Colonic mucosa (tissue), 4 donors: ENCODE results near the gene ADAM22. TPM values are rescaled to one million over a fixed set of nuclear protein-coding genes. Genes with fewer than 3 reads are reported as not detected.

ENCODE experiments used
- DNase-seq: peaks from one replicate; pipeline ENCODE4 v3.0.0-alpha.2; 2020
- H3K27ac ChIP-seq: fragments of 200-600 bp; one replicate; pipeline ENCODE4 v1.8.0; 2021
- H3K27me3 ChIP-seq: fragments of 200-600 bp; one replicate; pipeline ENCODE4 v1.8.0; 2021
- H3K36me3 ChIP-seq: fragments of 200-600 bp; one replicate; pipeline ENCODE4 v1.8.0; 2021
- H3K4me1 ChIP-seq: fragments of 200-600 bp; one replicate; pipeline ENCODE4 v1.8.0; 2021; ENCODE audit warnings: mild to moderate bottlenecking
- H3K4me3 ChIP-seq: fragments of 200-600 bp; one replicate; pipeline ENCODE4 v1.8.0; 2021
- H3K9ac ChIP-seq, 2 donors: one replicate each; pipeline ENCODE4 v1.7.0; 2013; ENCODE audit warnings: control low read depth in 2 of 2, low read depth in 2 of 2, low read length in 2 of 2
- H3K9me3 ChIP-seq: fragments of 200-600 bp; one replicate; pipeline ENCODE4 v1.8.0; 2021
- CTCF ChIP-seq: fragments of 200-600 bp; IDR thresholded peaks from one replicate; pipeline ENCODE4 v1.8.0; 2022; ENCODE audit warnings: antibody characterized with exemption, mild to moderate bottlenecking
- intact Hi-C: fragments of 100-400 bp; cut with DNase I; formaldehyde crosslinking; loops from one replicate; pipeline ENCODE4 v1.14.1; 2022
- total RNA-seq, 2 donors: library from RNA; stranded (reverse); fragmentation: NEBNext Ultra II Directional in 1 of 2; extraction: Animal tissue kit (Norgen Biotek cat#: 25700) in 1 of 2; gene quantifications; one replicate each; pipeline ENCODE4 v1.2.1, GENCODE V29; 2021
- donor health status: healthy.
- donor health status: DM: no; HTN: no; CAD: no.
- donor health status: DM: no; HTN: no; CAD: no.

The ADAM22 gene
- total RNA-seq, 2 donors from 2014 or later = 2.6 to 2.8 TPM

GRCh38 chr7:88200789-88201188 is 266.7 kb downstream of the ADAM22 start:
- Histone ChIP-seq H3K4me1 (no peaks in the 10 kb centered on the region), H3K4me3 (no peak overlapping the region), H3K27me3 (no peaks in the 10 kb centered on the region), H3K27ac (no peak overlapping the region), H3K36me3 (no peaks in the 10 kb centered on the region), H3K9ac (peak overlapping the region in 1 of 2 donors; percentile 4), H3K9me3 (no peaks in the 10 kb centered on the region)
- intact Hi-C loops = no loop called here
- no peak for TF ChIP-seq CTCF
- DNase-seq = no peak

- H3K4me3 ChIP-seq = no peak overlapping the region
- H3K9ac ChIP-seq = peak overlapping the region in 1 of 2 donors; percentile 4
- no peak for DNase-seq
- H3K27me3 ChIP-seq = no peaks in the 10 kb centered on the region
- no peaks in the 10 kb centered on the region for H3K9me3 ChIP-seq
- no peak overlapping the region for H3K27ac ChIP-seq
- no peak for TF ChIP-seq CTCF
- H3K36me3 ChIP-seq = no peaks in the 10 kb centered on the region
- H3K4me1 ChIP-seq = no peaks in the 10 kb centered on the region
- intact Hi-C loops = no loop called here
Observed at GRCh38 chr7:88201305-88201704, 267.3 kb downstream of the ADAM22 start.

GRCh38 chr7:88202278-88202677 is 268.2 kb downstream of the ADAM22 start:
- no peak for DNase-seq
- Histone ChIP-seq H3K4me3 (no peak overlapping the region), H3K27ac (no peak overlapping the region), H3K36me3 (no peaks in the 10 kb centered on the region), H3K27me3 (no peaks in the 10 kb centered on the region), H3K4me1 (no peaks in the 10 kb centered on the region), H3K9me3 (no peaks in the 10 kb centered on the region), H3K9ac (no peak overlapping the region)
- intact Hi-C loops = no loop called here
- TF ChIP-seq CTCF = no peak

GRCh38 chr7:88202799-88203198 is 268.7 kb downstream of the ADAM22 start:
- Histone ChIP-seq H3K27ac (no peak overlapping the region), H3K9me3 (no peaks in the 10 kb centered on the region), H3K4me3 (no peak overlapping the region), H3K27me3 (no peaks in the 10 kb centered on the region), H3K4me1 (no peaks in the 10 kb centered on the region), H3K9ac (no peak overlapping the region), H3K36me3 (no peaks in the 10 kb centered on the region)
- intact Hi-C loops = no loop called here
- no peak for DNase-seq
- TF ChIP-seq CTCF = no peak

DNA sequence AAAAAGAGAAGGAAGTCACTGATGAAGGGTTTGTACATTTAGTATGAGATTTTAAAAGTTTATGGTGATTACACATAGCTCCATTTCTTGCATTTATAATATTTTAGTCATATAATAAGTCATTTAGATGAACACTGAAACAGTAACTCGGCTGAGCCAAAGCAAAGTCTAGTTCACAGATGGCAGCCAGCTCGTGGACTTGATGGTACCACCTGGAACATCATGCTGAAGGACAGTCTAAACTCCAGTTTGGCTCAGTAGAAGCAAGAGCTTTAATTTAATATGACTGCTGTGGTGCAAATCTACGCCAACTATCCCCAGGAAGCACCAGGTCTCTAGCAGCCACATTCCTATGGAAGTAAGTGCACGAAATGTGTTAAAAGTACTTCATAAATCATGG is 269.4 kb downstream of the ADAM22 start:
- Histone ChIP-seq H3K9me3 (no peaks in the 10 kb centered on the region), H3K4me1 (no peaks in the 10 kb centered on the region), H3K27me3 (no peaks in the 10 kb centered on the region), H3K4me3 (no peak overlapping the region), H3K9ac (no peak overlapping the region), H3K36me3 (no peaks in the 10 kb centered on the region), H3K27ac (no peak overlapping the region)
- TF ChIP-seq CTCF = no peak
- intact Hi-C loops = no loop called here
- no peak for DNase-seq
